ENCODE data around the gene CYP26C1. TPM values are rescaled to one million over a fixed set of nuclear protein-coding genes. Genes with fewer than 3 reads are reported as not detected.

The CYP26C1 gene
- total and polyA plus RNA-seq, 2 experiments from 2014 or later = not detected

GRCh38 chr10:93027508-93027907 lies 33.1 kb upstream of the CYP26C1 start:
- Histone ChIP-seq H3K27me3 (replicated peaks; ENCODE audit: insufficient read depth) (no peaks in the 10 kb centered on the region), H3K9me2 (ENCODE audit: insufficient read depth) (no peaks in the 10 kb centered on the region), H3K9ac (no peak overlapping the region), H3F3A (ENCODE audit: insufficient read depth) (peaks cover 17% of the 10 kb centered on the region), H3K79me2 (ENCODE audit: insufficient read depth) (no peaks in the 10 kb centered on the region), H3K4me2 (ENCODE audit: unreplicated experiment) (no peak overlapping the region), H2AFZ (no peak overlapping the region), H4K20me1 (ENCODE audit: insufficient read depth) (no peaks in the 10 kb centered on the region), H3K4me1 (ENCODE audit: insufficient read depth) (peaks cover 28% of the 10 kb centered on the region), H3K27ac (no peak overlapping the region), H3K9me3 (ENCODE audit: low read depth) (no peaks in the 10 kb centered on the region), H3K4me3 (no peak overlapping the region), H3K36me3 (ENCODE audit: low read depth) (no peaks in the 10 kb centered on the region)
- no peak for DNase-seq
- in situ Hi-C loops (cut with MboI) = no loop called here
- TF ChIP-seq EZH2 (IDR thresholded peaks at IDR 0.05; ENCODE audit: insufficient read depth, poor library complexity, severe bottlenecking) (no peak), EZH2phosphoT487 (IDR thresholded peaks at IDR 0.05; ENCODE audit: insufficient read depth, low read depth) (no peak)

GRCh38 chr10:93028883-93029282 lies 31.7 kb upstream of the CYP26C1 start:
- H3K4me3 ChIP-seq = no peak overlapping the region
- H3K9ac ChIP-seq = no peak overlapping the region
- no peaks in the 10 kb centered on the region for H3K36me3 ChIP-seq (ENCODE audit: low read depth)
- H3F3A ChIP-seq (ENCODE audit: insufficient read depth) = peaks cover 17% of the 10 kb centered on the region
- DNase-seq = peak; percentile 84
- in situ Hi-C loops (cut with MboI) = no loop called here
- H3K27me3 ChIP-seq (replicated peaks; ENCODE audit: insufficient read depth) = no peaks in the 10 kb centered on the region
- no peaks in the 10 kb centered on the region for H3K79me2 ChIP-seq (ENCODE audit: insufficient read depth)
- TF ChIP-seq EZH2 (IDR thresholded peaks at IDR 0.05; ENCODE audit: insufficient read depth, poor library complexity, severe bottlenecking) (no peak), EZH2phosphoT487 (IDR thresholded peaks at IDR 0.05; ENCODE audit: insufficient read depth, low read depth) (no peak)
- 0 out of 2 replicates have a peak overlapping the region, but pooled peaks have one; percentile 0 for H3K27ac ChIP-seq
- H2AFZ ChIP-seq = no peak overlapping the region
- H4K20me1 ChIP-seq (ENCODE audit: insufficient read depth) = no peaks in the 10 kb centered on the region
- peak overlapping the region; percentile 6 for H3K4me2 ChIP-seq (ENCODE audit: unreplicated experiment)
- H3K9me2 ChIP-seq (ENCODE audit: insufficient read depth) = no peaks in the 10 kb centered on the region
- peaks cover 28% of the 10 kb centered on the region for H3K4me1 ChIP-seq (ENCODE audit: insufficient read depth)
- 9 to 13% methylated on average over 2 of the region's 2 CpGs for WGBS, 2 experiments (ENCODE audit: low coverage in 1 of 2, low lambda C conversion rate in 2 of 2, missing lambda C conversion rate in 2 of 2)
- H3K9me3 ChIP-seq (ENCODE audit: low read depth) = no peaks in the 10 kb centered on the region

- Histone ChIP-seq H3K27me3 (replicated peaks; ENCODE audit: insufficient read depth) (no peaks in the 10 kb centered on the region), H3K9me3 (ENCODE audit: low read depth) (no peaks in the 10 kb centered on the region), H3K9me2 (ENCODE audit: insufficient read depth) (no peaks in the 10 kb centered on the region), H2AFZ (peak overlapping the region; percentile 53), H3K9ac (no peak overlapping the region), H3K27ac (peak overlapping the region; percentile 45), H3K36me3 (ENCODE audit: low read depth) (no peaks in the 10 kb centered on the region), H3K4me1 (ENCODE audit: insufficient read depth) (peaks cover 28% of the 10 kb centered on the region), H3F3A (ENCODE audit: insufficient read depth) (peaks cover 17% of the 10 kb centered on the region), H3K4me2 (ENCODE audit: unreplicated experiment) (peak overlapping the region; percentile 72), H3K79me2 (ENCODE audit: insufficient read depth) (no peaks in the 10 kb centered on the region), H3K4me3 (peak overlapping the region; percentile 8; the same call in 1 of the 2 replicates), H4K20me1 (ENCODE audit: insufficient read depth) (no peaks in the 10 kb centered on the region)
- no peak for TF ChIP-seq EZH2 (IDR thresholded peaks at IDR 0.05; ENCODE audit: insufficient read depth, poor library complexity, severe bottlenecking)
- no peak for TF ChIP-seq EZH2phosphoT487 (IDR thresholded peaks at IDR 0.05; ENCODE audit: insufficient read depth, low read depth)
- DNase-seq = peak; percentile 89
- in situ Hi-C loops (cut with MboI) = no loop called here
These were observed 30.2 kb upstream of the CYP26C1 start for GRCh38 chr10:93030409-93030808.

- Histone ChIP-seq H3K4me2 (ENCODE audit: unreplicated experiment) (no peak overlapping the region), H3K9me2 (ENCODE audit: insufficient read depth) (no peaks in the 10 kb centered on the region), H3F3A (ENCODE audit: insufficient read depth) (peaks cover 17% of the 10 kb centered on the region), H3K4me3 (no peak overlapping the region), H3K9ac (no peak overlapping the region), H4K20me1 (ENCODE audit: insufficient read depth) (no peaks in the 10 kb centered on the region), H3K36me3 (ENCODE audit: low read depth) (no peaks in the 10 kb centered on the region), H3K4me1 (ENCODE audit: insufficient read depth) (peaks cover 28% of the 10 kb centered on the region), H3K27ac (no peak overlapping the region), H3K79me2 (ENCODE audit: insufficient read depth) (no peaks in the 10 kb centered on the region), H3K27me3 (replicated peaks; ENCODE audit: insufficient read depth) (no peaks in the 10 kb centered on the region), H3K9me3 (ENCODE audit: low read depth) (no peaks in the 10 kb centered on the region), H2AFZ (no peak overlapping the region)
- in situ Hi-C loops (cut with MboI) = no loop called here
- no peak for TF ChIP-seq EZH2phosphoT487 (IDR thresholded peaks at IDR 0.05; ENCODE audit: insufficient read depth, low read depth)
- TF ChIP-seq EZH2 (IDR thresholded peaks at IDR 0.05; ENCODE audit: insufficient read depth, poor library complexity, severe bottlenecking) = no peak
- DNase-seq = no peak
- 78 to 80% methylated on average over 5 of the region's 5 CpGs for WGBS, 2 experiments (ENCODE audit: low coverage in 1 of 2, low lambda C conversion rate in 2 of 2, missing lambda C conversion rate in 2 of 2)
These were observed 28.3 kb upstream of the CYP26C1 start for GRCh38 chr10:93032105-93032808.

GRCh38 chr10:93032809-93033137 lies 27.8 kb upstream of the CYP26C1 start:
- peaks cover 28% of the 10 kb centered on the region for H3K4me1 ChIP-seq (ENCODE audit: insufficient read depth)
- H2AFZ ChIP-seq = no peak overlapping the region
- no peaks in the 10 kb centered on the region for H3K79me2 ChIP-seq (ENCODE audit: insufficient read depth)
- H3K27ac ChIP-seq = no peak overlapping the region
- no peak overlapping the region for H3K9ac ChIP-seq
- H3K36me3 ChIP-seq (ENCODE audit: low read depth) = no peaks in the 10 kb centered on the region
- peaks cover 17% of the 10 kb centered on the region for H3F3A ChIP-seq (ENCODE audit: insufficient read depth)
- in situ Hi-C loops (cut with MboI) = no loop called here
- no peaks in the 10 kb centered on the region for H4K20me1 ChIP-seq (ENCODE audit: insufficient read depth)
- no peak for TF ChIP-seq EZH2 (IDR thresholded peaks at IDR 0.05; ENCODE audit: insufficient read depth, poor library complexity, severe bottlenecking)
- no peak for TF ChIP-seq EZH2phosphoT487 (IDR thresholded peaks at IDR 0.05; ENCODE audit: insufficient read depth, low read depth)
- H3K4me3 ChIP-seq = no peak overlapping the region
- H3K9me2 ChIP-seq (ENCODE audit: insufficient read depth) = no peaks in the 10 kb centered on the region
- no peaks in the 10 kb centered on the region for H3K9me3 ChIP-seq (ENCODE audit: low read depth)
- DNase-seq = no peak
- H3K27me3 ChIP-seq (replicated peaks; ENCODE audit: insufficient read depth) = no peaks in the 10 kb centered on the region
- WGBS, 2 experiments (ENCODE audit: low coverage in 1 of 2, low lambda C conversion rate in 2 of 2, missing lambda C conversion rate in 2 of 2) = 96 to 100% methylated on average over 1 of the region's 1 CpG
- H3K4me2 ChIP-seq (ENCODE audit: unreplicated experiment) = no peak overlapping the region
